Stimulated activated naive CD4-positive, alpha-beta T cell (primary cell): ENCODE data around the gene WTIP.
"Not testable (repeated sequence)": the region's sequence is repeated elsewhere in the genome, so short reads cannot be mapped to it uniquely, and the experiment has no call there.

Experiments used
- DNase-seq, 6 experiments: peaks; one replicate each; lab custom pipeline; 2025; lab: John Stamatoyannopoulos, UW

Gene WTIP

DNA sequence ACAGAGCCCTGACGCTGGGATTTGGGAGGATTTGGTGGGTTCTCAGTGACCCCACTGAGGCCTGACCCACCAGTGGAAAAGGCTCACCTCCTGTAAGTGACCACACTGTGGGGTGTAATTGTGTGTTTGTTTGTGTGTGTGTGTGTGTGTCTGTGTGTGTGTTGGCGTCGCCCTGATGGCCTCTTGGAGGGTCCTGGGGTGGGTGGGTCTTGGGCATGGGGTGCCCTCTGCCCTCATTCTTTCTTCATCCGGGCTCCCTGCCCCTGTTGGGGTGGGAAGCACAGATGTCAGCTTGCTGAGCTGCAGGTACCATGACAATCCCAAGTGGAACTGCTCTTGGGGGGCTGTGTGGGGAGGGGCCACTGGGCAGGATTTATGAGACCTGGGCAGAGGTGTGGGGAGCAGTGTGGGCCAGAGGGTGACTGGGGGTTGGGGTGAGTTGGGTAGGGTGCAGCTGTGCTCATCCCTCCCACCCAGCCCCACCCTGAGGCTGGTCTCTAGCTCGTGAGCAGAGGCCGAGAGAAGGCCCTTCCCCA, 22.8 kb downstream of the WTIP start:
- DNase-seq, result no peak

GRCh38 chr19:34504809-34505291, 23.3 kb downstream of the WTIP start:
- no peak for DNase-seq

DNA sequence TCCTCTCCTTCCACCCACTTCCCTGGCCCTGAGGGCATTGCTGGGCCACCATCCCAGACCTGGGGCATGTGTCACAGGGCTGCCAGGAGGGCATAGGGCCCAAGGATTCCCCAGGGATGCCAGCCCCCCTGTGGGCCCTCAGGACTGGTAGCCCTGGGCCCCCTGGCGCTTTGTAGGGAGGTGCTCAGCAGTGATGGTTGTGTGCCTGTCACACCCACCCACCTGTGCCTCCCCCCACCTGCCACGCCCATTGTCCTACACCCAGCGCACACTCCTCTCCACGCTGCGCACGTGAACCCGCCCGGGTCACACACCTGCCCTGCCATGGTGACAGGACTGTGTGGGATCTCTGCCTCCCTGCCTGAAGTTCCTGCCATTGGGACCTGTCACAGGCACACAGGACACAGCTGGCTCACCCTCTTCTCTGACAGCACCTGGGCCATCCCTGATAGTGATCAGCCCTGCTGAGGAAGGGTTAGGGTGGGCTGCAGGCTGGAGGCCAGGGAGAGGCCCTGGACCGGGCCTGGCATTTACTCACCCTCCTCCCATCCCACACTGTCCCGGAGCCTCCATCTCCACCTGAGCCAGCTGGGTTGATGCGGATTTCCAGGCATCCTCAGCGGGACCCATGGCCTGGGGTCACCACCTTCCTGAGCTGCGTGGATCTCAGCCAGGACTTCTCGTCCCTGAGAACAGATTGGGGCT, 23.9 kb downstream of the WTIP start:
- DNase-seq, result no peak

DNA sequence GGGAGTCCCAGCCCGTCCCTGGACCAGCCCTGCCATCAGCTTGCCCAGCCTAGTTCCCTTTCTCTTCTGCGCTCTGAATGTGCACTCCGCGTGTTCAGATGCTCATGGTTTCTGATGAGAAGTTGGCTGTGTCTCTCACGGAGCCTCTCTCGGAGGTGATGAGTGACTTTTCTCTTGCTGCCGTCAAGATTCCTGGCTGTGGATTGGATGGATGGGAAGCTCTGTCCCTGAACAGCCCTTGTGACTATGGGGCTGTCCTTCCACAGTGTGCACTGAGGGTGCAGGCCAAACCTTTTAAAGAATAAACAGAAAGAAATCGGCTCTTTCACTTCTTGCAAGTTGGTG, 24.4 kb downstream of the WTIP start:
- no peak for DNase-seq

- DNase-seq, result no peak
These were observed 26.0 kb downstream of the WTIP start for GRCh38 chr19:34507414-34508067.

DNA sequence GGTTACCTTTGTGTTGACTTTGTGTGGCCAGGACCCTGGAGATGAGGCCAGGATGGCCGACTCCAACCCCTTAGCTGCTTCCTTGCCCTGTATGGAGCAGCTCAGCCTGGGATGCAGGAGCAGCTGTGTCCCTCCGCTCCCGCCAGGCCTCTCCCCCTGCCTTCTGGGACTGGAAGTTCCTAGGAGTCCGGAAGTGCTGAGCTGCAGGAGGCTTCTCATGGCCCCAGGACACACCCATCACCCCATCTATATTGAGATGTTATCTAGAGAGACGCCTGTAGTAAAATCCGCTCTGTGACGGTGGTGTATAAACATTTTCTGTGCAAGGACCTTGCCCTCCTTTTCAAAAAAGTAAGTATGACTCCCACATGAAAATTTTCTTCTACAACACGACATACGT, 27.0 kb downstream of the WTIP start:
- DNase-seq, result no peak

- DNase-seq, result not testable (repeated sequence)
These were observed 29.3 kb downstream of the WTIP start for GRCh38 chr19:34510904-34511303.

DNA sequence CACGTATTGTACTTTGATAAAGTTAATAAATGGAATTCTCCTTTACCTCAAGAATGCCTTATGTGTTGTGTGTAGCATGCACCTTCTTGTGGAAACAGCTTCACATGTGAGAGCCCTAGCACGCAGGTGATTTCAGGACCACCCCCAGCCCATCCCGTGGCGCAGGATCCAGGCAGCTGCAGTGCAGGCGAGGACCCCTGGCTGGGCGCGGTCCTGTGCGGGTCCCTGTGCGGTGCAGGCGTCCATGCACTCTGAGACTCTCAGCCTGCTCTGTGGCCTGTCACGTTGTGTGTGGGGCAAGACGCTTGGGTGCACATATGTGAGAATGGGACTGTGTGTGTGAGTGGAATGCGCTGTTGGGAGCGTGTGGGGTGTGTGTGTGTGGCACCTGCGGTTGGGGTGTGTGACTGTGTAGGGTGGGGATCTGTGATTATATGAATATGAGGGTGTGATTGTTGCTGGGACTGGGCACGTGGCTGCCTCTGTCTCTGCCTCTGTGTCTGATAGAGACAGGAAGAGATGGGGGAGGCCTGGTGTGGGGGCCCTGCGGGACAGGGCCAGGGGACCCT, 30.8 kb downstream of the WTIP start:
- DNase-seq, result no peak

DNA sequence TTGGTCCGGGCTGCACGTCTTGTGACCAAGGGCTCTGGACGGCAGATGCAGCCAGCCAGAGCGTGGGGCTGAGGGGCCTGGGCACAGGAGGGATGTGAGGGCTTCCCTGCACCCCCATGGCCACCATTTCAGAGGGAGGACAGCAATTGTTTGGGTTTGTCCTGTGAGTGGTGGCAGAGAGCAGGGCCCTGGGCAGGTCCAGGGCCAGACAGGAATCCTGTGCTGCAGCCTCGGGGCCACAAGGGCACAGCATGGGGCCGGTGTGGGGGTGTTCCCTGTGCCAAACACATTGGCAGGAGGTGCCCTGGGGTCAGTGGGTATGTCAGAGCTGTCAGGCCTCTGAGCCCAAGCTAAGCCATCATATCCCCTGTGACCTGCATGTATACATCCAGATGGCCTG, 32.2 kb downstream of the WTIP start:
- no peak for DNase-seq

DNA sequence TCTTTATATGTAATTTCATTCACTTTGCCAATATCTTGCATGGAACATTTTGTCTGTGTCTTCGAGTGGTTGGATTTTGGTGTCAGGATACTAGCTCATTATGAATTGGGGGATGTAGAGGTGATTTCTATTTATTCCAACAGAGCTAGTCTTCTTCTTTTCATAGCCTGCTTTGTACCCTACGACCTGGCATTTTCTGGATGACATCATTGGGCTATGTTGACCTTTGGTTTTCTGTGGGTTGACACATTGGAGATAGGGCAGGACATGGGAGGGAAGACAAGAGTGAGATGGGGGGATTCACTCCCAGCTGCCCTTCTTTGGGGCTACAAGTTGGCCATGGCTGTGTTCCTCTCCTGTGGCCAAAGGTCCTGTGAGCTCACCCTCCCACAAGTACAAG, 38.0 kb downstream of the WTIP start:
- no peak for DNase-seq

GRCh38 chr19:34523408-34523807, 41.9 kb downstream of the WTIP start:
- no peak for DNase-seq

- no peak for DNase-seq
These were observed 43.4 kb downstream of the WTIP start for GRCh38 chr19:34525001-34525400.

- no peak for DNase-seq
These were observed 52.6 kb downstream of the WTIP start for GRCh38 chr19:34534206-34534605.

GRCh38 chr19:34539396-34539795, 57.8 kb downstream of the WTIP start:
- no peak for DNase-seq

DNA sequence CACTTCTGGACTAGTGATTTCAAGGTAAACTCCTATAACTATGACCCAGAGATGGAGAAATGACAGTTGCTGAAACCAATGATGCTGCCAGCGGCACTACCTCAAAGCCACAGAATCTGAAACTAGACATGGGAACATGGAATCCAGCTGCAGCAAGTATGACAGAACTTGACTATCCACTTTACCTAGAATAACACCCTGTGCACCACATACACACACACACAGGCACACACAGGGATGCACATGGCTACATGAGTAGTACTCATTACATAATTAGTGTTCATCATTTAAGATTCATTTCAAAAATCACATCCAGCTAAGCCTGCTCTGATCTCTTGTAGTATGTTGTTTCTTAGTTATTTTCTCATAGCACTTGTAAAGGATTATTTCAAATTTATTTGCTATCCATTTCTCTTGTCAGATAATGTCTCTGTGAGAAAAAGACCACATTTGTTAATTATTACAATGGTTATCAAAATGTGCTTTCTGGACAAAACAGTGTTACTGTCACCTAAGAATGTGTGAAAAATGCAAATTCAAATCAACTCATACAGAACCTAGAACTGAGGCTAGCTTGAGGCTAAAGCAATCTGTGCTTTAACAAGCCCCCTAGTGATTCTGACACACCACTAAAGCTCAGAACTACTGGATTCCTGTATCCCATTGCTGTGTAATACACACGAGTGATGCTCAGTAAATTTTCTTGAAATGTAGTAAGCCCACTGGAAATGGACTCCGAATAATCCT, 59.4 kb downstream of the WTIP start:
- DNase-seq, result no peak

DNA sequence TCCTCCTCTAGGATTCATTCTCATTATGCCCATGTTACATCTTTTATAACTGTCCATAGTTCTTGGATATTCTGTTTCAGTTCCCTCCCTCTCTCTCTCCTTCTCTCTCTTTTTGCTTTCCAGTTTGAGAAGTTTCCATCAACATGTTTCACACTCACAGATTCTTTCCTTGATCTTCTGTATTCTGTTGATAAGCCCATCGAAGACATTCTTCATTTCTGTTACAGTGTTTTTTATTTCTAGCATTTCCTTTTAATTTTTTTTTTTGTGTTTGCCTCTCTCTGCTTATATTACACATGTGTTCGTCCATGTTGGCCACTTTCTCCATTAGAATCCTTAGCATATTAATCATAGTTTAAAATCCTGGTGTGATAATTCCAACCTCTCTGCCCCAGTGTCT, 68.3 kb downstream of the WTIP start:
- DNase-seq, result no peak

DNA sequence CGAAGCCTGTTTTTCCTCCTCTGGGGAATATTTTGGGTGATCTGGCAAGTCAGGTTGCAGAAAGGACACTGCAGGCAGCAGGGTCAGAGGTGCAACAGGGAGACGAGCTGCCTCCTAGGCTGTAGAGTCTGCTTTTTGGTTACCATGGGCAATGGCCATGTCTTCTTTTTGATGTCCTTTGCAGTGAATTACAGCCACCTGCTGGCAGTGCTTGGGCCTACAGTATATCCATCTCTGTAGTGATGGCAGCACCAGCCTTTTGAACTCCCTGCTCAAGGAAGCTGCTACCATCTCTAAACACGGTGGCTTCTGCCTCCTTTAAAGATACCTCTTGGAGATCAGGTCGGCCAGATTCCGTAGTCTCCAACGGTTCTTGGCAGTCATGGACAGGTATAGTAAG, 73.9 kb downstream of the WTIP start:
- no peak for DNase-seq

- DNase-seq, result no peak
These were observed 74.9 kb downstream of the WTIP start for GRCh38 chr19:34556488-34556887.

DNA sequence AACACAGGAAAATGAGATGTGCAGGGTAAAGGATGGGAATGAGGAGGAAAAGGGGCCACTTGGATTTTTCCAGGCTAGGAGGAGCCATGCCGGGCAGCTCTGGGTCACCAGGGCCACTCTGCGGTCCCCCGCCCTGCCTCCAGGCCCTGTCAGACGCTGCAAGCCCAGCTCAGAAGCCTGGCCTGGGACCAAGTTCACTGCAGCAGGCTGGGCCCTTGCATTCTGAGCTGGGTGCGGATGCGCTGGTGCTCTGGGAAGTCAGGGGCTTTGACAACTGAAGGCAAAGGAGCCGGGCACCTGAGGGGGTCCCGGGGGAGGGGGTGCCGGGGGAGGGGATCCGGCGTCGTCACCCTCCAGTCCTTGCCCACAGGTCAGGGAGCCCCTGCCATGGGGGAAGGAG, 77.5 kb downstream of the WTIP start:
- no peak for DNase-seq

- DNase-seq, result no peak
These were observed 78.7 kb downstream of the WTIP start for GRCh38 chr19:34560229-34560628.
